ENCODE measurements around the gene STXBP4. TPM values are rescaled to one million over a fixed set of nuclear protein-coding genes. Genes with fewer than 3 reads are reported as not detected.

The STXBP4 gene
- total RNA-seq, 1 donor from 2014 or later: 12.6 TPM

- DNase-seq (ENCODE audit: low read depth): no peak
- H3K36me3 ChIP-seq (ENCODE audit: insufficient read depth, low read length): no peaks in the 10 kb centered on the region
- Mint-ChIP-seq H3K27ac (ENCODE audit: unreplicated experiment) (no peak overlapping the region), H3K36me3 (ENCODE audit: low read depth, unreplicated experiment) (no peaks in the 10 kb centered on the region), H3K27me3 (ENCODE audit: low read depth, unreplicated experiment) (no peaks in the 10 kb centered on the region), H3K9me3 (ENCODE audit: unreplicated experiment) (no peaks in the 10 kb centered on the region), H3K4me3 (ENCODE audit: unreplicated experiment) (no peak overlapping the region), H3K4me1 (ENCODE audit: low read depth, unreplicated experiment) (no peaks in the 10 kb centered on the region)
- H3K27me3 ChIP-seq (ENCODE audit: insufficient read depth, low read length): no peaks in the 10 kb centered on the region
- FAIRE-seq: no peak
- H2AFZ ChIP-seq (ENCODE audit: low read depth, low read length): no peak overlapping the region
- no peaks in the 10 kb centered on the region for H4K20me1 ChIP-seq (ENCODE audit: insufficient read depth, low read length)
- H3K9me3 ChIP-seq (ENCODE audit: insufficient read depth, low read depth, low read length): no peaks in the 10 kb centered on the region
- TF ChIP-seq EZH2 (IDR thresholded peaks at IDR 0.05; ENCODE audit: insufficient read depth, low read length): no peak
- TF ChIP-seq, protein P1, sequence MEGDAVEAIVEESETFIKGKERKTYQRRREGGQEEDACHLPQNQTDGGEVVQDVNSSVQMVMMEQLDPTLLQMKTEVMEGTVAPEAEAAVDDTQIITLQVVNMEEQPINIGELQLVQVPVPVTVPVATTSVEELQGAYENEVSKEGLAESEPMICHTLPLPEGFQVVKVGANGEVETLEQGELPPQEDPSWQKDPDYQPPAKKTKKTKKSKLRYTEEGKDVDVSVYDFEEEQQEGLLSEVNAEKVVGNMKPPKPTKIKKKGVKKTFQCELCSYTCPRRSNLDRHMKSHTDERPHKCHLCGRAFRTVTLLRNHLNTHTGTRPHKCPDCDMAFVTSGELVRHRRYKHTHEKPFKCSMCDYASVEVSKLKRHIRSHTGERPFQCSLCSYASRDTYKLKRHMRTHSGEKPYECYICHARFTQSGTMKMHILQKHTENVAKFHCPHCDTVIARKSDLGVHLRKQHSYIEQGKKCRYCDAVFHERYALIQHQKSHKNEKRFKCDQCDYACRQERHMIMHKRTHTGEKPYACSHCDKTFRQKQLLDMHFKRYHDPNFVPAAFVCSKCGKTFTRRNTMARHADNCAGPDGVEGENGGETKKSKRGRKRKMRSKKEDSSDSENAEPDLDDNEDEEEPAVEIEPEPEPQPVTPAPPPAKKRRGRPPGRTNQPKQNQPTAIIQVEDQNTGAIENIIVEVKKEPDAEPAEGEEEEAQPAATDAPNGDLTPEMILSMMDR (IDR thresholded peaks at IDR 0.05; ENCODE audit: insufficient read depth, low read depth, low read length): no peak
- H3K4me2 ChIP-seq (ENCODE audit: low read length): no peak overlapping the region
- H3K79me2 ChIP-seq (ENCODE audit: insufficient read depth, low read length): no peaks in the 10 kb centered on the region
- no peaks in the 10 kb centered on the region for H3K4me1 ChIP-seq (ENCODE audit: insufficient read depth, low read length)
- H3K9ac ChIP-seq (ENCODE audit: low read length): no peak overlapping the region
- no peak overlapping the region for H3K27ac ChIP-seq (ENCODE audit: low read depth, low read length)
- no peak overlapping the region for H3K4me3 ChIP-seq (ENCODE audit: insufficient read depth, low read depth, low read length)
Measured at GRCh38 chr17:55198690-55199370, 230.3 kb downstream of the STXBP4 start.

DNA sequence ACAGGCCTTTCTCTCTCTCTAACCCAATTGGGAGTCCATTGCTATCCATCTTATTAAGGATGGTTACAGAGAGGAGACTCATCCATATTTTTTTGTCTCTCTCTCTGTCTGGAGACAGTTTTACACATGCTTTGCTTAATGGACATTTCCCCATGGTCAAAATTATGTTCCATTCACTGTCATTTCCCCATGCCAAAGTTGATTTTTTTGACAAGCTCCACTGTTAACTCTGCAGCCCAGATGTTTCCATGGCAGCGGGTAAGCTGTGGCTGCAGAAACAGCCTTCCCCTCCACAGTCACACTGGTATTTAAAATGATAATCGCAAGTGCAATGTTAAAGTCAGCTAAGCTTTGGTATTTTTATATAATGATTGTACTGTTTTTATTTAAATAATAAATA lies 232.3 kb downstream of the STXBP4 start:
- TF ChIP-seq, protein P1 (IDR thresholded peaks at IDR 0.05; ENCODE audit: insufficient read depth, low read depth, low read length): no peak
- no peak for TF ChIP-seq EZH2 (IDR thresholded peaks at IDR 0.05; ENCODE audit: insufficient read depth, low read length)
- no peaks in the 10 kb centered on the region for H3K79me2 ChIP-seq (ENCODE audit: insufficient read depth, low read length)
- H3K36me3 Mint-ChIP-seq (ENCODE audit: low read depth, unreplicated experiment): no peaks in the 10 kb centered on the region
- no peak overlapping the region for H3K27ac ChIP-seq (ENCODE audit: low read depth, low read length)
- no peaks in the 10 kb centered on the region for H3K4me1 Mint-ChIP-seq (ENCODE audit: low read depth, unreplicated experiment)
- H3K4me2 ChIP-seq (ENCODE audit: low read length): no peak overlapping the region
- H3K36me3 ChIP-seq (ENCODE audit: insufficient read depth, low read length): no peaks in the 10 kb centered on the region
- H3K9me3 ChIP-seq (ENCODE audit: insufficient read depth, low read depth, low read length): no peaks in the 10 kb centered on the region
- H3K4me3 Mint-ChIP-seq (ENCODE audit: unreplicated experiment): no peak overlapping the region
- no peak for DNase-seq (ENCODE audit: low read depth)
- no peak overlapping the region for H3K27ac Mint-ChIP-seq (ENCODE audit: unreplicated experiment)
- no peaks in the 10 kb centered on the region for H3K27me3 Mint-ChIP-seq (ENCODE audit: low read depth, unreplicated experiment)
- H3K9me3 Mint-ChIP-seq (ENCODE audit: unreplicated experiment): no peaks in the 10 kb centered on the region
- no peaks in the 10 kb centered on the region for H3K27me3 ChIP-seq (ENCODE audit: insufficient read depth, low read length)
- H3K9ac ChIP-seq (ENCODE audit: low read length): no peak overlapping the region
- no peak overlapping the region for H3K4me3 ChIP-seq (ENCODE audit: insufficient read depth, low read depth, low read length)
- FAIRE-seq: no peak
- no peaks in the 10 kb centered on the region for H3K4me1 ChIP-seq (ENCODE audit: insufficient read depth, low read length)
- H2AFZ ChIP-seq (ENCODE audit: low read depth, low read length): no peak overlapping the region
- H4K20me1 ChIP-seq (ENCODE audit: insufficient read depth, low read length): no peaks in the 10 kb centered on the region

- no peaks in the 10 kb centered on the region for H4K20me1 ChIP-seq (ENCODE audit: insufficient read depth, low read length)
- no peak for FAIRE-seq
- H3K36me3 ChIP-seq (ENCODE audit: insufficient read depth, low read length): no peaks in the 10 kb centered on the region
- no peaks in the 10 kb centered on the region for H3K36me3 Mint-ChIP-seq (ENCODE audit: low read depth, unreplicated experiment)
- H3K4me1 ChIP-seq (ENCODE audit: insufficient read depth, low read length): no peaks in the 10 kb centered on the region
- H3K9me3 ChIP-seq (ENCODE audit: insufficient read depth, low read depth, low read length): no peaks in the 10 kb centered on the region
- TF ChIP-seq, protein P1 (IDR thresholded peaks at IDR 0.05; ENCODE audit: insufficient read depth, low read depth, low read length): no peak
- TF ChIP-seq EZH2 (IDR thresholded peaks at IDR 0.05; ENCODE audit: insufficient read depth, low read length): no peak
- no peak overlapping the region for H3K4me3 Mint-ChIP-seq (ENCODE audit: unreplicated experiment)
- H3K4me3 ChIP-seq (ENCODE audit: insufficient read depth, low read depth, low read length): no peak overlapping the region
- H3K27ac Mint-ChIP-seq (ENCODE audit: unreplicated experiment): no peak overlapping the region
- no peaks in the 10 kb centered on the region for H3K79me2 ChIP-seq (ENCODE audit: insufficient read depth, low read length)
- H3K9ac ChIP-seq (ENCODE audit: low read length): no peak overlapping the region
- no peaks in the 10 kb centered on the region for H3K27me3 Mint-ChIP-seq (ENCODE audit: low read depth, unreplicated experiment)
- H3K27me3 ChIP-seq (ENCODE audit: insufficient read depth, low read length): no peaks in the 10 kb centered on the region
- H3K4me1 Mint-ChIP-seq (ENCODE audit: low read depth, unreplicated experiment): no peaks in the 10 kb centered on the region
- DNase-seq (ENCODE audit: low read depth): no peak
- no peaks in the 10 kb centered on the region for H3K9me3 Mint-ChIP-seq (ENCODE audit: unreplicated experiment)
- H3K27ac ChIP-seq (ENCODE audit: low read depth, low read length): no peak overlapping the region
- H2AFZ ChIP-seq (ENCODE audit: low read depth, low read length): no peak overlapping the region
- H3K4me2 ChIP-seq (ENCODE audit: low read length): no peak overlapping the region
Measured at GRCh38 chr17:55201308-55201932, 232.9 kb downstream of the STXBP4 start.
